ENCODE measurements around the gene IFT88.
A peak's percentile ranks its signal among the peaks of the same experiment; 100 is the strongest.

The IFT88 gene

GRCh38 chr13:20711301-20712044, 144.5 kb downstream of the IFT88 start:
- H3K27me3 Mint-ChIP-seq (ENCODE audit: low read depth, poor library complexity) = peaks cover 21% of the 10 kb centered on the region
- H3K27ac Mint-ChIP-seq = no peak overlapping the region
- H3K36me3 Mint-ChIP-seq (ENCODE audit: low read depth) = no peaks in the 10 kb centered on the region
- no peak overlapping the region for H3K4me3 Mint-ChIP-seq
- TF ChIP-seq CTCF (IDR thresholded peaks at IDR 0.05) = no peak
- H3K9me3 Mint-ChIP-seq = no peaks in the 10 kb centered on the region
- H3K4me1 Mint-ChIP-seq = peaks cover 34% of the 10 kb centered on the region
- DNase-seq = peak; percentile 70

- Mint-ChIP-seq H3K9me3 (no peaks in the 10 kb centered on the region), H3K4me3 (peak overlapping the region; percentile 58), H3K27ac (no peak overlapping the region), H3K27me3 (ENCODE audit: low read depth, poor library complexity) (peaks cover 18% of the 10 kb centered on the region), H3K4me1 (peaks cover 41% of the 10 kb centered on the region), H3K36me3 (ENCODE audit: low read depth) (no peaks in the 10 kb centered on the region)
- TF ChIP-seq CTCF (IDR thresholded peaks at IDR 0.05) = no peak
- DNase-seq = no peak
Observed at GRCh38 chr13:20713014-20713376, 146.0 kb downstream of the IFT88 start.

GRCh38 chr13:20713751-20714150, 146.8 kb downstream of the IFT88 start:
- H3K4me1 Mint-ChIP-seq = peaks cover 41% of the 10 kb centered on the region
- no peak for DNase-seq
- no peaks in the 10 kb centered on the region for H3K36me3 Mint-ChIP-seq (ENCODE audit: low read depth)
- H3K27ac Mint-ChIP-seq = no peak overlapping the region
- H3K27me3 Mint-ChIP-seq (ENCODE audit: low read depth, poor library complexity) = peaks cover 18% of the 10 kb centered on the region
- no peaks in the 10 kb centered on the region for H3K9me3 Mint-ChIP-seq
- H3K4me3 Mint-ChIP-seq = no peak overlapping the region
- TF ChIP-seq CTCF (IDR thresholded peaks at IDR 0.05) = no peak

GRCh38 chr13:20714161-20714560, 147.2 kb downstream of the IFT88 start:
- peaks cover 41% of the 10 kb centered on the region for H3K4me1 Mint-ChIP-seq
- TF ChIP-seq CTCF (IDR thresholded peaks at IDR 0.05) = no peak
- no peaks in the 10 kb centered on the region for H3K9me3 Mint-ChIP-seq
- H3K4me3 Mint-ChIP-seq = no peak overlapping the region
- no peak for DNase-seq
- no peaks in the 10 kb centered on the region for H3K36me3 Mint-ChIP-seq (ENCODE audit: low read depth)
- peaks cover 18% of the 10 kb centered on the region for H3K27me3 Mint-ChIP-seq (ENCODE audit: low read depth, poor library complexity)
- H3K27ac Mint-ChIP-seq = peak overlapping the region; percentile 10

- H3K27me3 Mint-ChIP-seq (ENCODE audit: low read depth, poor library complexity) = peaks cover 18% of the 10 kb centered on the region
- H3K4me3 Mint-ChIP-seq = no peak overlapping the region
- no peaks in the 10 kb centered on the region for H3K36me3 Mint-ChIP-seq (ENCODE audit: low read depth)
- TF ChIP-seq CTCF (IDR thresholded peaks at IDR 0.05) = no peak
- H3K4me1 Mint-ChIP-seq = peaks cover 41% of the 10 kb centered on the region
- DNase-seq = no peak
- H3K9me3 Mint-ChIP-seq = no peaks in the 10 kb centered on the region
- no peak overlapping the region for H3K27ac Mint-ChIP-seq
Observed at GRCh38 chr13:20714563-20715329, 147.8 kb downstream of the IFT88 start.
